B cell (primary cell): Measurements from ENCODE around the gene HYLS1. TPM values are rescaled to one million over a fixed set of nuclear protein-coding genes. Genes with fewer than 3 reads are reported as not detected.

Experiments used
- ATAC-seq: fragments of 200-7000 bp; cut with Tn5 transposase; one replicate; pipeline ENCODE4 v1.10.0; 2021; ENCODE audit warnings: low read depth, mild to moderate bottlenecking, moderate number of reproducible peaks, moderate library complexity
- CTCF ChIA-PET: fragments of 350-600 bp; sonication (Branson Sonifier 250); formaldehyde crosslinking; loops from one replicate; lab custom pipeline; 2021; ENCODE audit warnings: antibody characterized with exemption, inconsistent platforms; lab: Charles Lee
- POLR2A ChIA-PET: fragments of 350-600 bp; sonication (Branson Sonifier 250); formaldehyde crosslinking; loops from one replicate; lab custom pipeline; 2021; ENCODE audit warnings: antibody characterized with exemption; lab: Charles Lee
- DNase-seq: peaks from one replicate; pipeline ENCODE4 v3.0.0; 2013
- H2AFZ ChIP-seq: 2 replicates; pipeline ENCODE4 v1.6.1; 2012; ENCODE audit warnings: mild to moderate bottlenecking, low read depth, low read length; ENCODE audit not compliant: insufficient read depth, poor library complexity, severe bottlenecking
- H3K27ac ChIP-seq, 2 donors: 1 replicate in 1 of 2; 2 replicates in 1 of 2; pipeline ENCODE4 v1.5.1; 2012 to 2013; ENCODE audit warnings: low read length in 2 of 2, mild to moderate bottlenecking in 2 of 2, moderate library complexity in 1 of 2
- H3K27me3 ChIP-seq, 4 experiments: fragments of 200-600 bp in 1 of 4; sonication (generic) in 1 of 4; replicated peaks in 1 of 4; 1 replicate in 2 of 4; 2 replicates in 2 of 4; pipeline versions ENCODE4 v1.6.1 to v1.7.0; 2013 to 2016; ENCODE audit warnings: low read length in 3 of 4, mild to moderate bottlenecking in 2 of 4, mixed read lengths in 1 of 4, moderate library complexity in 1 of 4; ENCODE audit not compliant: insufficient read depth in 4 of 4, control insufficient read depth in 3 of 4; ENCODE audit errors: control extremely low read depth in 1 of 4
- H3K36me3 ChIP-seq, 2 experiments: replicated peaks in 1 of 2; 1 replicate in 1 of 2; 2 replicates in 1 of 2; pipeline versions ENCODE4 v1.6.1 to v1.7.1; 2013; ENCODE audit warnings: low read length in 1 of 2; ENCODE audit not compliant: insufficient read depth in 2 of 2, control insufficient read depth in 1 of 2; ENCODE audit errors: control extremely low read depth in 1 of 2, extremely low read depth in 1 of 2
- H3K4me1 ChIP-seq, 2 donors: fragments of 200-600 bp in 1 of 2; sonication (generic) in 1 of 2; 1 replicate in 1 of 2; 2 replicates in 1 of 2; pipeline versions ENCODE4 v1.5.1 to v1.6.1; 2013 to 2017; ENCODE audit warnings: low read length in 2 of 2; ENCODE audit not compliant: control insufficient read depth in 2 of 2, insufficient read depth in 2 of 2
- H3K4me2 ChIP-seq: replicated peaks from 2 replicates; pipeline ENCODE3; 2012; ENCODE audit warnings: mild to moderate bottlenecking, low read depth, low read length; ENCODE audit not compliant: poor library complexity, severe bottlenecking
- H3K4me3 ChIP-seq, 5 experiments: fragments of 200-600 bp in 1 of 5; sonication (generic) in 1 of 5; 1 replicate in 3 of 5; 2 replicates in 2 of 5; pipeline versions ENCODE4 v1.5.1 to v1.7.0; 2011 to 2016; ENCODE audit warnings: low read length in 4 of 5, mild to moderate bottlenecking in 4 of 5, low read depth in 2 of 5, control low read depth in 1 of 5, moderate library complexity in 1 of 5; ENCODE audit not compliant: insufficient read depth in 1 of 5; ENCODE audit errors: control extremely low read depth in 1 of 5, extremely low read depth in 1 of 5
- H3K79me2 ChIP-seq: fragments of 200-600 bp; sonication (generic); one replicate; pipeline ENCODE4 v1.6.0; 2016; ENCODE audit warnings: low read length; ENCODE audit not compliant: control insufficient read depth, insufficient read depth
- H3K9ac ChIP-seq: fragments of 200-600 bp; sonication (generic); 2 replicates; pipeline ENCODE4 v1.6.1; 2017; ENCODE audit warnings: mild to moderate bottlenecking, low read length, moderate library complexity
- H3K9me3 ChIP-seq, 3 donors: one replicate each; pipeline versions ENCODE4 v1.6.1 to v1.7.1; 2013; ENCODE audit warnings: low read length in 2 of 3; ENCODE audit not compliant: control insufficient read depth in 2 of 3, insufficient read depth in 1 of 3; ENCODE audit errors: control extremely low read depth in 1 of 3
- H4K20me1 ChIP-seq: 2 replicates; pipeline ENCODE4 v1.6.0; 2012; ENCODE audit warnings: mild to moderate bottlenecking, low read length; ENCODE audit not compliant: insufficient read depth, control insufficient read depth, poor library complexity, severe bottlenecking
- H3K27ac Mint-ChIP-seq: one replicate; pipeline ENCODE4 v1.8.0; 2021; ENCODE audit warnings: mixed read lengths
- H3K27me3 Mint-ChIP-seq: one replicate; pipeline ENCODE4 v1.8.0; 2021; ENCODE audit warnings: mixed read lengths
- H3K4me1 Mint-ChIP-seq: one replicate; pipeline ENCODE4 v1.8.0; 2021; ENCODE audit warnings: mixed read lengths
- H3K4me3 Mint-ChIP-seq: one replicate; pipeline ENCODE4 v1.8.0; 2021; ENCODE audit warnings: mixed read lengths
- H3K9me3 Mint-ChIP-seq: one replicate; pipeline ENCODE4 v1.8.0; 2022; ENCODE audit warnings: mixed read lengths; ENCODE audit not compliant: insufficient read depth
- EZH2 ChIP-seq: IDR thresholded peaks from 2 replicates; pipeline ENCODE4 v1.6.1; 2012; ENCODE audit warnings: borderline replicate concordance, low read depth, mild to moderate bottlenecking, moderate library complexity, low read length; ENCODE audit not compliant: insufficient read depth, poor library complexity, severe bottlenecking
- WGBS: methylation state at CpG from one replicate; pipeline ENCODE4 v1.1.5; 2013; ENCODE audit warnings: missing lambda C conversion rate; ENCODE audit not compliant: insufficient coverage; 5-methylcytosine and 5-hydroxymethylcytosine counted together
- intact Hi-C: fragments of 100-400 bp; cut with micrococcal nuclease; formaldehyde crosslinking; loops from one replicate; pipeline ENCODE4 v1.10.0; 2022
- polyA plus RNA-seq: library from polyadenylated mRNA; depleted of rRNA; stranded (reverse); fragments of >200 nt; gene quantifications from 2 replicates; pipeline ENCODE4 v1.2.3, GENCODE V29; 2012
- total RNA-seq, 2 donors: library from RNA; stranded (reverse); fragments of 120-200 nt in 1 of 2; gene quantifications; 1 replicate in 1 of 2; 2 replicates in 1 of 2; pipeline versions ENCODE4 v1.2.3 to v1.2.4, GENCODE V29; 2013 to 2022
- TF ChIP-seq, protein P1 (sequence below): fragments of 200-600 bp; IDR thresholded peaks from one replicate; pipeline ENCODE4 v1.8.0; 2022; ENCODE audit warnings: antibody characterized with exemption, mild to moderate bottlenecking

The HYLS1 gene
- total and polyA plus RNA-seq, 2 donors (not counting 1 experiment from before 2014, with no cell fraction given): 3.1 to 9.4 TPM

GRCh38 chr11:125871391-125872137 lies 15.9 kb upstream of the HYLS1 start:
- Histone ChIP-seq H3K4me3 (no peak overlapping the region), H3K9me3 (peaks cover 1 to 18% (median 8%) of the 10 kb centered on the region in 3 donors), H3K27ac (no peak overlapping the region), H3K36me3 (no peaks in the 10 kb centered on the region), H4K20me1 (no peaks in the 10 kb centered on the region), H3K79me2 (no peaks in the 10 kb centered on the region), H3K27me3 (no peaks in the 10 kb centered on the region), H3K4me2 (no peak overlapping the region), H3K4me1 (peaks cover 0 to 3% of the 10 kb centered on the region in 2 donors), H2AFZ (no peak overlapping the region), H3K9ac (no peak overlapping the region)
- Mint-ChIP-seq H3K27me3 (no peaks in the 10 kb centered on the region), H3K9me3 (peaks cover 6% of the 10 kb centered on the region), H3K27ac (no peak overlapping the region), H3K4me3 (no peak overlapping the region), H3K4me1 (peaks cover 10% of the 10 kb centered on the region)
- TF ChIP-seq EZH2: no peak
- TF ChIP-seq, protein P1, sequence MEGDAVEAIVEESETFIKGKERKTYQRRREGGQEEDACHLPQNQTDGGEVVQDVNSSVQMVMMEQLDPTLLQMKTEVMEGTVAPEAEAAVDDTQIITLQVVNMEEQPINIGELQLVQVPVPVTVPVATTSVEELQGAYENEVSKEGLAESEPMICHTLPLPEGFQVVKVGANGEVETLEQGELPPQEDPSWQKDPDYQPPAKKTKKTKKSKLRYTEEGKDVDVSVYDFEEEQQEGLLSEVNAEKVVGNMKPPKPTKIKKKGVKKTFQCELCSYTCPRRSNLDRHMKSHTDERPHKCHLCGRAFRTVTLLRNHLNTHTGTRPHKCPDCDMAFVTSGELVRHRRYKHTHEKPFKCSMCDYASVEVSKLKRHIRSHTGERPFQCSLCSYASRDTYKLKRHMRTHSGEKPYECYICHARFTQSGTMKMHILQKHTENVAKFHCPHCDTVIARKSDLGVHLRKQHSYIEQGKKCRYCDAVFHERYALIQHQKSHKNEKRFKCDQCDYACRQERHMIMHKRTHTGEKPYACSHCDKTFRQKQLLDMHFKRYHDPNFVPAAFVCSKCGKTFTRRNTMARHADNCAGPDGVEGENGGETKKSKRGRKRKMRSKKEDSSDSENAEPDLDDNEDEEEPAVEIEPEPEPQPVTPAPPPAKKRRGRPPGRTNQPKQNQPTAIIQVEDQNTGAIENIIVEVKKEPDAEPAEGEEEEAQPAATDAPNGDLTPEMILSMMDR: no peak
- no peak for ATAC-seq
- ChIA-PET CTCF (no interaction called here), POLR2A (interaction anchor here (0.7 kb wide), 1 partner anchor 16 kb away, joined by 7 read pairs; the partner anchor contains the start of gene HYLS1)
- WGBS: 97% methylated on average over 9 of the region's 10 CpGs
- intact Hi-C loops: loop anchor here (10.0 kb wide), 1 partner anchor 1227 kb away; no protein-coding TSS in a partner anchor
- DNase-seq: no peak

- ATAC-seq (peak; percentile 14), DNase-seq (peak; percentile 16)
- no peak for TF ChIP-seq EZH2
- TF ChIP-seq, protein P1: no peak
- Histone ChIP-seq H2AFZ (no peak overlapping the region), H3K79me2 (no peaks in the 10 kb centered on the region), H3K27ac (no peak overlapping the region), H3K36me3 (no peaks in the 10 kb centered on the region), H3K9me3 (peaks cover 1 to 18% (median 8%) of the 10 kb centered on the region in 3 donors), H3K4me2 (no peak overlapping the region), H3K4me1 (peaks cover 0 to 3% of the 10 kb centered on the region in 2 donors), H3K27me3 (no peaks in the 10 kb centered on the region), H3K4me3 (no peak overlapping the region), H3K9ac (no peak overlapping the region), H4K20me1 (no peaks in the 10 kb centered on the region)
- H3K4me3 Mint-ChIP-seq: no peak overlapping the region
- H3K27me3 Mint-ChIP-seq: no peaks in the 10 kb centered on the region
- H3K4me1 Mint-ChIP-seq: peaks cover 10% of the 10 kb centered on the region
- peak overlapping the region; percentile 82 for H3K27ac Mint-ChIP-seq
- intact Hi-C loops: loop anchor here (10.0 kb wide), 1 partner anchor 1227 kb away; no protein-coding TSS in a partner anchor
- peaks cover 6% of the 10 kb centered on the region for H3K9me3 Mint-ChIP-seq
- POLR2A ChIA-PET: no interaction called here
- CTCF ChIA-PET: no interaction called here
These were observed 15.4 kb upstream of the HYLS1 start for GRCh38 chr11:125872138-125872491.
